Activated CD8-positive, alpha-beta memory T cell treated with anti-CD3 and anti-CD28 coated beads for 4 hours (primary cell): ENCODE data around the gene PNMA8A.
A peak's percentile ranks its signal among the peaks of the same experiment; 100 is the strongest.

ENCODE experiments used
- DNase-seq, 2 donors: peaks; one replicate each; pipeline ENCODE4 v3.0.0-alpha.2; 2020; ENCODE audit warnings: low read depth in 2 of 2

PNMA8A gene

GRCh38 chr19:46492841-46493235 is 21.5 kb upstream of the PNMA8A start:
- DNase-seq, result no peak

DNA sequence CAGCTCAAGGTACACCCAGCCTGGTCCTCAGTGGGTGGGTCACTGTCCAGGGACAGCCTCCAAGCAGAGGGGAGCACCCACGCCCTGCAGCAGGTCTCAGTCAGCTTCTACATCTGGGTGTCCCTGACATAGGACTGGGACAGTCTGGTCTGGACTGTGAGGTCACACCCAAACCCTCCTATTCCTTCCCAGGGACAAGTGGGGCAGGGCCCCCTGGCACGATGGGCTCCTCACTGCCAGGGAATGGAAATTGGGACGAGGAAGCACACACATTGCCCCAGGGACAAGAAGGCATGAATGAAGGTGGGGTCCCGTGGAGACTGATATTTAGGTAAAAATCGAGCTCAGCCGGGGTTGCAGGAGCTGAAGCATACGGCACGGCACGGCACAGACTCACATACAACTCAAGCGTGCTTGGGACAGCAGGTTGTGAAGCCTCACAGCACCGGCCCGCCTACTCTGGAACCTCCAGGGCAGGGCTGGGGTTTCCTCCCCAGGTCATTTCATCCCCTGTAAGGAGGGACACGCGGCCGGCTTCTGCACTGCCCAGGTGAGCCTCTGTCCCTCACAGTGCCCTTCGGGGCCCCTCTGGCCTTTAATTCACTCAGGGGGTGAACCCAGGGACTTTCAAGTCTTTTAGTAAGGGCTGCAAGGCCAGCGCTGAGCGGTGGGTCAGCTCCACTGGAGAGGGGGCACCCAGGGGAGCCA is 20.8 kb upstream of the PNMA8A start:
- DNase-seq, result no peak

DNA sequence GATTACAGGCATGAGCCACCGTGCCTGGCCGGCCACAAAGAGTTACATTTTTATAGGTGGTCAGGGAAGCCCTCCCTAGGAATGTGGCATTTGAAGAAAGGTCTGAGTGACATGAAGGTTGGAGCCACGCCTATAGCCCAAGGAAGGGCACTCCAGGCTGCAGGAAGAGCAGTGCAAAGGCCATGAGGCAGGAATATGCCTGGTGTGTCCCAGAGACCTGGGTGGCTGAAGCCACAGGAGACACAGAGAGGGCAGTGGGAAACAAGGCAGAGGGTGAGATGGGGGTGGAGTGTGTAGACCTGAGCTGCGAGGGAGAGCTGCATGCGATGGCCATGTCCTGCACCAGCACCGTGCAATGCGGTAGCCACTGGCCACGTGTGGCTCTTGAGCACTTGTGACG is 19.4 kb upstream of the PNMA8A start:
- DNase-seq, result no peak

GRCh38 chr19:46489445-46490272 is 18.3 kb upstream of the PNMA8A start:
- no peak for DNase-seq

DNA sequence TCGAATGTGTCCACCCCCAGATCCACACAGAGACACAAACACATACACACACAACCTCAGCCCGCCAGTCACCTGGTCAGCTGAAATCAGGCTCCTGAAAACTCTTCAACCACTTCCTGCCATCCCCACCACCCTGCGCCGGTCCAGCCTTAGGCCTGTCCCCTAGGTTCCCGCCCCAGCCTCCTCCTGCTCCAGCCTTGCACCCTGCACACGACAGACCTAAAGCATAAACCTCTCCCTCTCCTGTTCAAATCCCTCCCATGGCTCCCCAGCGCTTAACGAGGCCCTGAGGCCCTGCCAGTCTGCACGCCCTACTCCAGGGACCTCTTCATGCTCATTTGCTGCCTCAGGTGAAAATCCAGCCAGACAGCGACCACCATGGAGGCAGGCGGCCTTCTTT is 17.2 kb upstream of the PNMA8A start:
- no peak for DNase-seq

DNA sequence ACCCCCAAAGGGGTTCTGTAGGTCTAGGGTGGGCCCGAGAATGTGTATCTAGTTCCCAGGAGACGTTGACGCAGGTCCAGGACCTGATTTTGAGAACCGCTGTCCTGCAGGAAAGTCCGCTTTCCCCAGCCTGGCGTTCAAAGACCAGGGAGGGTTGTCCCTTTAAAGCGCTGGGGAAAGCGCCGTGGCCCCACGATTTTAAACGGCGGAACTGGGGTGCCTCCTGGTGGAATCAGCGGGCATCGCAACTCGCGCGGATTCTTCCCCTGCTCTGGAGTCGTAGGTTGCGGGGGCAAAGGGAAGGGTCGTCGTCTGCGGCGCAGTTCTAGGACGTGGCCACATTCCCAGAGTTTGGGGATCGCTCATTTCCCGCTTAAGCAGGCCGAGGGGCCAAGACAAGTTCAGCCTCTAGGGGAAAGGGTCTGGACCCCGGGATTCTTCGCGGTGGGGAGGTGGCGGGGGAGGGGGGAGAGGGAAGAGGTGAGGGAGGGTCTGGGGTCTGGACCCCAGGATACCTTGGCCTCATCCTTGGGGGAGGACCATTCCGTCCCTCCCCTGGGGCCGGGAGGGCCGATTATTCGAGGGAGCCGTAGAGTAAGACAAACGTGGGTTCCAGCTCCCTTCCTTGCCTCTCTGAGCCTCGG is 16.6 kb upstream of the PNMA8A start:
- peak; percentile 47 to 53 for DNase-seq

DNA sequence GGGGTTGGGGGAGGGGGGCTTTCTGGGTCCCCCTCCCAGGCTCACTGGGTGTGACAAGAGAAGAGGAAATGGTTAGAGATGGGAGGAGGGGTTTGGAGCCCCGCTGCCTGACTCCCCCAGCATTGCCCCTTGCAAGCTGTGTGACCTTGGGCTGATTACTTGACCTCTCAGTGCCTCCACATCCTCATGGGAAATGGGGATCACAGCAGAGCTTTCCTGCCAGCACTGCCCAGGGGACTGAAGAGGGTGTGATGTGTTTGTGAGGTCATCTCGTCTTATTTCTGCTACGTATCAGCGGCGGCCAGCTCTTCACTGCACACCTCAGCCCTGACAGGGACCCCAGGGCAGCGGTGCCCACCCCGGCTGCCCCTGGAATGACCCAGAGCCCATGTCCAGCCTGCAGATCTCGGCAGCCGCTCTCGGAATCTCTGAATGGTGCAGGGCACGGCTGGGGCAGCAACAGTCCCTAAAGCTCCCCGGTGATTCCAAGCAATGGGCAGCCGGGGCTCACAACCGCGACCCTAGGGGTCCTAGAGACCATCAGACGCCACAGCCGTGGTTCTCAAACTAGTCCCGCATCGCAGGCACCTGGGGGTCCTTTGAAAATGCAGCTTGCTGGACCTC is 15.9 kb upstream of the PNMA8A start:
- no peak for DNase-seq

GRCh38 chr19:46486358-46486757 is 15.0 kb upstream of the PNMA8A start:
- DNase-seq, result no peak

DNA sequence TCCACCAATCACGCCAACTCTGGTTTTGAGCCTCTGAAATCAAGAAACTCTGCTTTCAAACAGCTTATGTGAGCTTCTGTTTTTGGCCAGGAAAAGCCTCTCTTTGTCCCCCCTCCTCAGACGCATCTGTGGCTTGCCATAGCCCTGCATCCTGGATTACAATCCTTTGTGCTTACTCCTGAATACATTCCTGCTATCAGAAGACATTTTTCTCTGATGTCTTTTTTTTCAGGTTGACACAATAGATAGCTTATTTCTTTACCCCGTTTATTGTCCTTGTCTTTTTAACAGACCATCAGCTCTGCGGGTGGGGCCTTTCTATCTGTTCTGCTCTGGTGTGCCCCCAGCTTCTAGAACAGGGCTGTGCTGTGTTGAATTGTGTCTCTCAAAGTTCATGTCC is 13.3 kb upstream of the PNMA8A start:
- DNase-seq, result no peak

GRCh38 chr19:46482631-46483030 is 11.3 kb upstream of the PNMA8A start:
- no peak for DNase-seq

DNA sequence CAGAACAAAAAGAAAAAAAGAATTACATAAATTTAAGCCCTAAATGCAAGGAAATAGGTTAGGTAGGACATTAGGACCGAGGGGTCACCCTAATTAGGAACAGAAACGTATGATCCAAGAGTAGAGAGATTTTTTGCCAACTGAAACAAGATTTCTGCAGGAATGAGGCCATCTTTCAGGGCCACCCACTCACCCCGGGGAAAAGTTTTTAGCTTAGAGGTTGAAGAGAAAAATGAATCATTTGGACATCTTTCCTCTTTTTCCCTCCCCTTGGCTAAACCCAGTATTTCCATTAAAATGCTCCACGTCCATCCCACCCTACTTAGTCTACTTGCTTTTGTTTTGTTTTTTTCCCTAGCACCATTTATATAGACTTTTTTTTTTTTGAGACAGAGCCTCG is 10.6 kb upstream of the PNMA8A start:
- no peak for DNase-seq

DNA sequence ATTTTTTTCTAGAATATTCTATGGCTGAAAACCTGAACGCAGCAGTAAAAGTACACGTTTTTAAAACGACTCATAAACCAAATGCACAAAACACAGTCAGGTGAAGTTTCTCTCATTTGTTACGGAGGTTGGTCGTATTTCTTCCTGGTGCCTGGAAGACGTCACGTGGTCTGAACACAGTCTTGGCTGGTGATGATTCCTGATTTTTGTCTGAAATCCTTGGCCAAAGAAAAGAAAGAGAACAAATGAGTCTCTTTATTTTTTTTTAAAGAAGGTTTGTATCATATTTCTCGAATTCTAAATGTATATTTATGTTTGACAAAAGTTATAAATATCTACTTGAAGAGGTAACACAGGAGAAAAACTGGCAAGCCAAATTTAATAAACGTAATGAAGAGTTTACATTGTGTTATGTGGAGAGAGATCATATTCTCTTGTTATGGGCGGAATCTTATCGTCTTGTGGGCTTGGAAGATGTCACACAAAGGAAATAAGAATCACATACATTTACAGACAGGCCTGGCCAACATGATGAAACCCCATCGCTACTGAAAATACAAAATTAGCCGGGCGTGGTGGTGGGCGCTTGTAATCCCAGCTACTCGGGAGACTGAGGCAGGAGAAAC is 10.0 kb upstream of the PNMA8A start:
- DNase-seq, result no peak

DNA sequence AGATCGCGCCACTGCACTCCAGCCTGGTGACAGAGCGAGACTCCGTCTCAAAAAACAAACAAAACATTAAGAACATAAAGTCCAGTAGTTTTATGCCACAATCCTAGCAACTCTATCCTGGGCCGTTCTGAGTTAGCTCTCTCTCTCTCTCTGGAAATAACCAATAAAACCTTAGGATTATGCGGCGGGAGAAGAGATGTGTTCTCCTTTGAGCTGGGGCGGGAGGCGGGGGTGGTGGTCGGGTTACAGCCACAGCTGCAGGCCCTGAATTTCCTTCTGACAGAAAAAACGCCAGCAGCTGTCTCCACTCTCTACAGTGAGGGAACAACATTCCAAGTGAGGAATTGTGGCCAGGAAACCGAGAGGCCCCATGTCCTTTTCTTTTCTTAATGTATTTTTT is 9.1 kb upstream of the PNMA8A start:
- DNase-seq, result no peak

DNA sequence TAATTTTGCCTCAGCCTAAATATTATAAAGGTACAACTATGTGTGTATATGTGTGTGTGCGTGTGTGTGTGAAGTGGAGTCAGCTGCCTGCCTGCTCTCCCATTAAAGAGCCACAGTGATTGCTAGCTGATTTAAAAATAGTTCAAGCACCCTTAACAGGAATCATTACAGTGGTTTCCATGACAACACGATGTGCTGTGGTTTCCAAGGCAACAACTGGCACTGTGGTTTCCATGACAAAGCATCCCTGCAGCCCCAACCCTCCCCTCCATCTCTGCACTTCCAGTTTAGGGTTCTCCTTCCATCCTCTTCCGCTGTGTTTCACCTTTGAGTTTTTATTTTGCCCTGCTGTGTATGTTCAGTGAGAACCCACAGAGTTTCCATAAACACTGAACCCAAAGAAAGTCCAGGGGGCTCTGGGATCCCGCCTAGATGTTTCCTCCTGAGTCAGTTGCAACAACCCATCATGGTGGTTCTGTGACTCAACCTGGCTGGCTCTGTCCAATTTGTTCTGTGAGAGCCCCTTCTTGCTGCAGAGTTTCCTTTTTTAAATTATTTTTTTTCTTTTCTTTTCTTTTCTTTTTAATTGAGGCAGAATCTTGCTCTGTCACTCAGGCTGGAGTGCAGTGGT is 7.1 kb upstream of the PNMA8A start:
- no peak for DNase-seq

GRCh38 chr19:46475986-46476385 is 4.6 kb upstream of the PNMA8A start:
- DNase-seq, result no peak

- no peak for DNase-seq
Measured at GRCh38 chr19:46474211-46474610, 2.8 kb upstream of the PNMA8A start.

DNA sequence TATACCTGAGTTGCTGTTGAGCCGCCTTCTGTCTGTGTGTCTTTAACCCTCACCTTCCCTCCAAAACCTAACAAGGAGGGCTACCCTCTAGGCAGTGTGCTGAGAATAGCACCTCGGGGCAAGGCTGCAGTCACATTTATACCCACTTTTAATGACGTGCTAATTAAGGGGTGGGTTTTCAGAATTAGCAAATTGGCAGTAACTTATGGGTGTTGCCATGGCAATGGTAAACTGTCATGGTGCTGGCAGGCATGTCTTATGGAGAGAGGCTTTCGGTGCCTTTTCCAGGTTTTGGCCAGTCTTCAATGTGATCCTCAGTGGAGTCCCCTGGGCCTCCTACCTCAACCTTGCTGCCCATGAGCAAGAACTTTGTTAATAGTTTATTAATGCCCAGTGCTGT is 1.2 kb upstream of the PNMA8A start:
- DNase-seq, result no peak

GRCh38 chr19:46471811-46472543 is 614 bp upstream of the PNMA8A start:
- no peak for DNase-seq

DNA sequence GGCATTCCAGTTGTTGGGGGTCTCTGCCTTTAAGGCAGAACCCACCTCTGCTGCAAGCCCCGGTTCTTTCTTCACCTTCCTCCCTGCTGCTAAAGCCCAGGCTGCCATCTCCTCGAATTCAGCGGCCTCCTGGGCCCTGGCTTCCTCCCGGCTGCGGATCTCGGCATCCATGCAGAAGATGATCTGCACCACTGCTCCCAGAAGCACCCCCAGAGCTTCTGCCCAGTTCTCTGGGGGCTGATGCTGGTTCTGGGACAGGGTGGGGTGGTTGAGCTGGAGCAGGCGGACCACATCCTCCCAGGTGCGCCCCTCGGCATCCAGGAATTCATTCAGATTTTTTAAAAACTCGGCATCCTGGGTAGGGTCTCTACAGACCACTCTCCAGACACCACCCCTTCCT is 987 bp downstream of the PNMA8A start:
- no peak for DNase-seq

DNA sequence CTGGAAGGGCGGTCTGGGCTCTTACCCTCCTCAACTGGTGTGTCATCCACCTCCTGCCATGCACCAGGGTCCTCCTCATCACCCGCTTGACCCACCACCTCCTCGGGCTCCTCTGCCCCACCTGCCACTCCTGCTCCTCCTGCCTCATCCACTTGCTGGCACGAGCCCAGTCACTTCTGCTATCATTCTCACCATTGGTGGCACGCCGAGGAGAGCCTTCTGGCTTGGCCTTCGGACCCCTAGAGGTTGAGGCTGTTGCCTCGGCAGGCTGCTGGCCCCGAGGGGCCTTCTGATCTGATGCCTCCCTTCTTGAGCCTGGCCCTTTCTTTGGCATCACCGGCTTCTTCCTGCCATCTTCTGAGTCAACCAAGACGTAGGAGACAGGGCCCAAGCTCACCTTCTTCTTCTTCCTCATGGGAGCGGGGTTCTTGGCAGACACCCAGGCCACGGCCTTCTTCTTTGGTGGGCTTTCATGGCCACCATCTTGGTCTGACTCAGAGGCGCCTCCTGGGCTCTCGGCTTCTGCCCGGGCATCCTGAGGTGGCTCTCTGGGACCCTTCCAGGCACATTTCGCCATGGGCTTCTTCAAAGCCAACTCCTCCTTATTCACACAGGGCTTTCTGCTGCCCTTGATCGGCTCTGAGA is 1.7 kb downstream of the PNMA8A start:
- no peak for DNase-seq
